Measurements from ENCODE around the gene RAPH1.

RAPH1 gene

GRCh38 chr2:203492965-203493364 lies 42.1 kb downstream of the RAPH1 start:
- in situ Hi-C loops (cut with MboI; ENCODE audit: low sequenced_read_pairs), result no loop called here

- in situ Hi-C loops (cut with MboI; ENCODE audit: low sequenced_read_pairs), result no loop called here
These were observed 44.7 kb downstream of the RAPH1 start for GRCh38 chr2:203490391-203490790.

- in situ Hi-C loops (cut with MboI; ENCODE audit: low sequenced_read_pairs), result no loop called here
These were observed 45.6 kb downstream of the RAPH1 start for GRCh38 chr2:203489531-203489930.

GRCh38 chr2:203484266-203485112 lies 50.6 kb downstream of the RAPH1 start:
- in situ Hi-C loops (cut with MboI; ENCODE audit: low sequenced_read_pairs), result no loop called here

- in situ Hi-C loops (cut with MboI; ENCODE audit: low sequenced_read_pairs), result no loop called here
These were observed 54.5 kb downstream of the RAPH1 start for GRCh38 chr2:203480623-203481022.

- in situ Hi-C loops (cut with MboI; ENCODE audit: low sequenced_read_pairs), result no loop called here
These were observed 58.2 kb downstream of the RAPH1 start for GRCh38 chr2:203476881-203477280.

- in situ Hi-C loops (cut with MboI; ENCODE audit: low sequenced_read_pairs), result no loop called here
These were observed 63.8 kb downstream of the RAPH1 start for GRCh38 chr2:203471323-203471722.

GRCh38 chr2:203470371-203470770 lies 64.7 kb downstream of the RAPH1 start:
- in situ Hi-C loops (cut with MboI; ENCODE audit: low sequenced_read_pairs), result no loop called here

GRCh38 chr2:203469546-203469945 lies 65.6 kb downstream of the RAPH1 start:
- in situ Hi-C loops (cut with MboI; ENCODE audit: low sequenced_read_pairs), result no loop called here

- in situ Hi-C loops (cut with MboI; ENCODE audit: low sequenced_read_pairs), result no loop called here
These were observed 71.8 kb downstream of the RAPH1 start for GRCh38 chr2:203463266-203463678.

- in situ Hi-C loops (cut with MboI; ENCODE audit: low sequenced_read_pairs), result no loop called here
These were observed 72.8 kb downstream of the RAPH1 start for GRCh38 chr2:203462308-203462707.

GRCh38 chr2:203461746-203462145 lies 73.4 kb downstream of the RAPH1 start:
- in situ Hi-C loops (cut with MboI; ENCODE audit: low sequenced_read_pairs), result no loop called here

- in situ Hi-C loops (cut with MboI; ENCODE audit: low sequenced_read_pairs), result no loop called here
These were observed 79.9 kb downstream of the RAPH1 start for GRCh38 chr2:203455209-203455608.

- in situ Hi-C loops (cut with MboI; ENCODE audit: low sequenced_read_pairs), result no loop called here
These were observed 81.1 kb downstream of the RAPH1 start for GRCh38 chr2:203453858-203454451.

GRCh38 chr2:203451689-203452088 lies 83.4 kb downstream of the RAPH1 start:
- in situ Hi-C loops (cut with MboI; ENCODE audit: low sequenced_read_pairs), result no loop called here

GRCh38 chr2:203451011-203451410 lies 84.1 kb downstream of the RAPH1 start:
- in situ Hi-C loops (cut with MboI; ENCODE audit: low sequenced_read_pairs), result no loop called here

- in situ Hi-C loops (cut with MboI; ENCODE audit: low sequenced_read_pairs), result no loop called here
These were observed 84.5 kb downstream of the RAPH1 start for GRCh38 chr2:203450561-203450960.

GRCh38 chr2:203446780-203447179 lies 88.3 kb downstream of the RAPH1 start:
- in situ Hi-C loops (cut with MboI; ENCODE audit: low sequenced_read_pairs), result no loop called here

- in situ Hi-C loops (cut with MboI; ENCODE audit: low sequenced_read_pairs), result no loop called here
These were observed 89.0 kb downstream of the RAPH1 start for GRCh38 chr2:203446071-203446481.

- in situ Hi-C loops (cut with MboI; ENCODE audit: low sequenced_read_pairs), result no loop called here
These were observed 90.4 kb downstream of the RAPH1 start for GRCh38 chr2:203444738-203445137.

- in situ Hi-C loops (cut with MboI; ENCODE audit: low sequenced_read_pairs), result no loop called here
These were observed 92.6 kb downstream of the RAPH1 start for GRCh38 chr2:203442463-203442862.

GRCh38 chr2:203441463-203441862 lies 93.6 kb downstream of the RAPH1 start:
- in situ Hi-C loops (cut with MboI; ENCODE audit: low sequenced_read_pairs), result no loop called here

All from hTERT RPE-1 (cell line).